HG02623 (cell line): ENCODE measurements around the gene GLDC.
A peak's percentile ranks its signal among the peaks of the same experiment; 100 is the strongest.
"Not testable (repeated sequence)": the region's sequence is repeated elsewhere in the genome, so short reads cannot be mapped to it uniquely, and the experiment has no call there.

Experiments used
- ATAC-seq: cut with Tn5 transposase; IDR thresholded peaks from one replicate; pipeline ENCODE4 v1.9.1; 2021; ENCODE audit warnings: moderate library complexity; ENCODE audit not compliant: unreplicated experiment

Gene GLDC

DNA sequence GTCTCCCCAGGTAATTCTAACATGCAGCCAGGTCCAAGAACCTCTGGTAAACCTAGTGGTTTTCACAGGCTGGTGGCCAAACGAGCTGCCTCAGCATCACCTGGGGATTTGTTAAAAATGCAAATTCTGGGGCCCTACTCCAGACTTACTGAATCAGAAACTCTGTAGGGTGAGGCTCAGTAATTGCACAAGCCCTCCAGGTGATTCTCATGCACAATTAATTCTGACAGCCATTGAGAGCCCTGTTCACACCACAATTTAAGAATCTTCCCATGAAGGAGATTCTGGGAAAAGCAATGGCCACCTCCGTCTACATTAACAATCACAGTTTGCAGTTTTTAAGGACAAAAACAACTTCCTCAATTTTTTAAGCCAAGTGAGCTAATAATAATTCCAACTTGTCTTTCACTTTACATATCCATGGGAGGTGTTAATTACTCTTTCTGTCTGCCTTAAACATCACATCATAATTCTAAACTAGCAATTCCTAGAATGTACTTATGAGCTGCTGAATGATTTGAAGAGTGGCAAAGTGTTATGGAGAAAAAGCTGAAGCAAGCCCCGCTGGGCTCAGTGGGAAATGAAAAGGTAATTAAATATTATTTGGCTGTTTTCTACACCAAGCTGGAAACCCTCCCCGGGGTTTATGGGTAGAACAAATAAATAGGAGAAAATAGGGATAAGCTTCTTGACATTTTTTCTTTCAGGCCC lies 70.0 kb downstream of the GLDC start:
- ATAC-seq: peak; percentile 85

DNA sequence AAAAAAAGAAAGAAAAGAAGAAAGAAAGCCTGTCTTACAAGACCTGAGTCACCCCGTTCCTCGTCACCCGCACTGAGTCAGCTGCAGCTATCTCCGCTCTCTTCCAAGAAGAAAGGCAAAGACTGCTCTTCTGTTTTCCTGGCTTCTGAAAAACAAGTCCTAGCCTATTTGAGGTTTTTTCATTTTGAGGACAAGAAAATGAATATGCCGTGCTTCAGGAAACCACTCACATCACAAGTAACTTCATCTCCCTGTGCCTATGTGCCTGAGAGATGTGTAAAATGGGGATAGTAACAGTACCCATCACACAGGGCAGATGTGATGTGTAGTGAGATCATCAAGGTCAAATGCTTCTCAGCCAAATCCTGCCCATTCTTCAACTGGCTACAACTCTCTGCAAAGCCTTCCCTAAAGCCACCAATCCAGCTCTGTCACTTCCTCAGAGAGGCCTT lies 78.4 kb downstream of the GLDC start:
- ATAC-seq: no peak

DNA sequence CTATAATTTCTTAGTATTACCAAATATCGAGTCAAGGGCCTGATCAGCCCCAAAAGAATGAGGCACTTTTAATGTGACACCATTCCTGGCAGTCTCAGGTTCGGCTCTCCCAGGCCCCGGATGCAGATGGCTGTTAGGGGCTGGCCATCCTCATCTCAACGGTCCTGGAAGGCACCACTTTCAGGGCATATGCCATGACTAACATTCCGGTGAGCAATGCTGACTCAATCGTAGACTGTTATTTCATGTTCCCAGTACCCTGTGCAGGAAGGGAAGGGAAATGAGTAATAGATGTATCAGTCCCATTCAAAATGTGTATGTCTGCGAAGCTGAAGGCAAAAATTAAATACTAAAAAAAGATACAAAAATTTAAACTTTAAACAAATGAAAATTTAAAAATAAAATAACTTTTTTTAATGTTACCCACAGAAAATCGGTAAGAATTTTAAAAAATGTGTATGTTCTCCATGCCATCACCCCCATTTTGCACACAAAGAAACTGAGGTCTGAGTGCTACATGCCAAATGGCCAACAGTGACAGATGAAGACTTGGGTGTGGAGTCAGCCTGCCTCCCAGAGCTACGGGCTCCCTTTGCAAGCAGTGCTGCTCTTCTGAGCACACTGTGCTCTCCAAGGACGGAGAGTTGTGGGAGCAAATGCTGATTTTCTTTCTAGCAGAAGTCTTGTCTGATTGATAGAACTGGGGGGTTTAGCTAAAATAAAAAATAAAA lies 79.0 kb downstream of the GLDC start:
- no peak for ATAC-seq

DNA sequence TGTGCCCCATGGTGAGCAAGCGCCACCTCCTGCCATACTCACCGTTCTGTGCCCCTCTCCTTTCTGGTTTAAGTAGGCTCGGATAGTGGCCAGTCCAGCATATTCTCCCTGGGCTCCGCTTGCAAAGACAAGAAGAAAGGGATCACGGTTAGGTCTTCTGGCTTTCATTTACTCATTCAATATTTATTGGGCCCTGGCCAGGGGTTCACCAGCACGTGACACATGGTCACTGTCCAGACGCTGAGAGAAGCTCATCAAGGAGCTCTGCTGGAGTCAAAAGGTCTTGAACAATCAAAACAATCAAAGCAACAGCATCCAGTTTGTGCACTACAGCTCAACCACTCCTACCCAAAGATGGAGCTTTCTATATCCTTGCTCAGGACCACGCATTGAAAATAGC lies 80.2 kb downstream of the GLDC start:
- ATAC-seq: no peak

DNA sequence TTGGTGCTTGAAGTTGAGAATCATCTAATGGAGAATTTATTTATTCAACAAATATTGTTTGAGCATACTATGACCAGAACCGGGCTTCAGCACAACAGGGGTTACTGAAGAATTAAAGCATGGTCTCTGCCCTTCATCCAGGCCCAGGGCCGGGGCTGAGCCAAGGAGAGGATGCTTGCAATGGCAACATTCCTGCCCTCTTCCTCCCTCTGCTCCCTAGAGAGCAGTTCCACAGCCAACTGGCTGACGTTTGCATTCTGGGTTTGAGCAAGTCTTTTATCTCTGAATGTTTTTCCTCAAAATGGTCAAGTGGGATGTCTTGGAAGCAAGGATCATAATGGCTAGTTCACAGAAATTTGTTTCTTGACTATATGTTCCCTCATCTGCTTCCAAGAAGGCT lies 80.7 kb downstream of the GLDC start:
- ATAC-seq: no peak

- no peak for ATAC-seq
Observed at GRCh38 chr9:6564360-6564759, 81.2 kb downstream of the GLDC start.

DNA sequence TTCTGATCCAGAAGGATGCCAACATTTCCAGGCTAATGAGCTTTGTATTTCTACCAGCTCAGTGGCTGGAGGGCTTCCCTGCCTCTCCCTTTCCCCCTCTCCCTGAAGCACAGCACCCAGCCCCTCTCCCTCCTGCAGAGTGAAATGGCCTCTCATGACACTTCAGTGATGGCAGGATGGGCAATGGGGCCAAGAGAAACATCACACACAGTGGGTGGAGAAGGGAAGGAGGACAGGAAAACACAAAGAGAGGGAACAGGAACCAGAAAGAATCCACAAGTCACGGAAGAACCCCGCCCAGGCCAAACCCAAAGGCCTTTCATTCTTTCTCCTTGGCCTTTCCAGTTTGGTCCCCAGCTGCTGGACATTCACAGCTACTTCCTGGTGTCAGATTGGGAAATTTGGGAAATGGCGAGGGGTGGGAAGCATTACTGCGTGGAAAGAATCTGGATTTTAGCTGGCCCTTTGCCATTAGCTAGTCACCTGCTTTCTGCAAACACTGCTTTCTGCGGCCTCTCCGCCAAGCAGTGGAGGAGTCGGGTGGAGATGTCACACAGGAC lies 82.6 kb downstream of the GLDC start:
- ATAC-seq: no peak

- ATAC-seq: no peak
Observed at GRCh38 chr9:6562201-6562600, 83.3 kb downstream of the GLDC start.

DNA sequence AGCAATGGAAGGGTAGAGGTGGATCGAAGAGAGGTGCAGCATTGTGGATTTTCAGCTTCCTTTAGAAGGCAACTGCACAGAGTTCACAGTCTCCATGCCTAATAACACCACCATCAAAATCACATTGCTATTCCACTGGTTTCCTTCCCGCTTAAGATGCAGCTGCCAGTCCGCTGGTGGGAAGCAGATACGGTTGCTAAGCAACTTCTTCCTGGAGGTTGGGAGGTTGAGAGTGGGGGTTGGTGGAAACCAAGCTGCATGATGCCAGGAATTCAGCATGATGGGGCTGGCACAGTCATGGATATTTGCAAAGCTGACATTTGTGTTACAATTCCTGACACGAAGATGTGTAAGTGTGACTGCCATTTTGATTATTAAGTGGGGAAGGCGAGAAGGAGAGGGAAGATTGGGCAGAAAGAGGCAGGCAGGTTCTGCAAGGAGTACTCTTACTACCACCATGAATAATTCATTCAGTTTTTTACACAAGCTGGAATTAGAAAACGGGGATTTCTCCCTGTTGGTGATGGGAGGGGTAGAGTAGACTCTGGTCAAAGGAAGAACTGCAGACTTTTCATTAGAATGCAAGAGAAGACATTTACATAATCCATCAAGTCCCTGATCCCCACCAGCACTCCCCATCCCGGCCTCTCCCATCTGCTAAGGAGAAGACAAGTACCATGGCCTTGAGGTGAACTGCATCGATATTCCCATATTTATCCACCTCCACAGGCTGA lies 87.5 kb downstream of the GLDC start:
- no peak for ATAC-seq

DNA sequence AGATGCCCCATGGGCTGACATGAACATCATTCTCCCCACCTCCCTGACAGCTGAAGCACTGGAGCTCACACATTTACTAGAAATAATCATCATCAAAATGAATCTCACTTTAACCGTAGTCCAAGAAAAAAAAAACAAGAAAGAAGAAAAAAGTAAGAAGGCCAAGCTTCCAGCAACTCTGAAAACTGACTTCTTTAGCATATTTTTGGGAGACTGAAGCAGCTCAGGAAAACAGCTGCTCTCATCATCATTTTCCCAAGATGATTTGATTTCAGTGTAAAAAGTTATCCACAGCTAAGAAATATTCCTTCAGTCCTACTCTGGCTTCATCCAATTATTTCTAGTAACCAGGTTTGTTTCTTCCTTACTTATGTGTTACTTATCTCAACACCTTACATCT lies 91.7 kb downstream of the GLDC start:
- ATAC-seq: no peak

- no peak for ATAC-seq
Observed at GRCh38 chr9:6552498-6553121, 92.9 kb downstream of the GLDC start.

- no peak for ATAC-seq
Observed at GRCh38 chr9:6552033-6552432, 93.5 kb downstream of the GLDC start.

GRCh38 chr9:6551136-6551535 lies 94.4 kb downstream of the GLDC start:
- ATAC-seq: no peak

DNA sequence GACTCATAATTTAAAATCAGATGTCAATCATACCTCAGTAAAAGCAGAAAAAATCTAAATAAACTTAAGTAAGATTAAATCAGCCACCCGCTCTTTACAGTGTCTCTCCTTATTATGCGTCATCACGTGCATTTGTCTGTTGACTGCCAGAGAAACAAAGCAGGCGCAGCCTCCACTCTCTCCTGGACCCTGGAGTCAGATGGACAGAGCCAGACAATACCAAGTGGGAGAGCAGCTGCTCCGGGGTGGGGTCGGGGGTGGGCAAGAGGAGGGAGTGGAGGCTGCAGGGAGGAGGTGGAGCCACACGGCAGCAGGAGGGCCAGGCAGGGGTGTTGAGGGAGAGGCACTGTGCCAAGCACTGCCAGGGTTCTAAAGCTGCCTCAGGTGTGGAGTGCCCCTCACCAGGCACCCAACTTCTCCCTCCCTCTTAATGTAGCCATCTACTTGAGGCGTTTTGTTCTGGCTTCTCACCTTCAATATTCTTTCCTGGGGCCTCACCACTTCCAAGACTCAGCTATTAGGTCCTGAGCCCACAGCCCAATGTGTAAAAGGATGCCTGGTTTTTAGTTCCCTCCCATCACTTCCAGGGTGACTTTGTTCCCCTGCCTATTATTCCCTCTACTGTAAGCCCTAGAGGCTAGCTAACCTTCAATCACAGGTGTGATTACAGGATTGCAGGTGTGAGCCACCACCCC lies 96.3 kb downstream of the GLDC start:
- ATAC-seq: no peak

- no peak for ATAC-seq
Observed at GRCh38 chr9:6545017-6545691, 100.4 kb downstream of the GLDC start.

DNA sequence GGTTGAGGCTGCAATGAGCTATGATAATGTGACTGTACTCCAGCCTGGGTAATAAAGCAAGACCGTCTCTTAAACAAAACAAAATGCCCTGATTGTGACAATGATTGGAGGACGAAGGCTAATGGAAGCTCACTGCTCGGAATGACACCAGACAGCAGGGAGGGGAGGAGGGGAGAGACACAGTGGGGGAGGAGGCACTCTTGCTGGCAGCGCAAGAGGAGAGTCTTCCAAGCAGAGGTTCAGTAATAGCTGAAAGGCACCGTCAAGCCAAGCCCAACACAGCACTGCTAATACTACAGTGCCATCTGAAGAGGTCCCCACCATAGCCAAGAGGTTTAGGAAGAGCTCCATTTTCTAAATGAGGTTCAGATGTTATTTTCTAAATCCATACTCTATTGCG lies 102.3 kb downstream of the GLDC start:
- no peak for ATAC-seq

DNA sequence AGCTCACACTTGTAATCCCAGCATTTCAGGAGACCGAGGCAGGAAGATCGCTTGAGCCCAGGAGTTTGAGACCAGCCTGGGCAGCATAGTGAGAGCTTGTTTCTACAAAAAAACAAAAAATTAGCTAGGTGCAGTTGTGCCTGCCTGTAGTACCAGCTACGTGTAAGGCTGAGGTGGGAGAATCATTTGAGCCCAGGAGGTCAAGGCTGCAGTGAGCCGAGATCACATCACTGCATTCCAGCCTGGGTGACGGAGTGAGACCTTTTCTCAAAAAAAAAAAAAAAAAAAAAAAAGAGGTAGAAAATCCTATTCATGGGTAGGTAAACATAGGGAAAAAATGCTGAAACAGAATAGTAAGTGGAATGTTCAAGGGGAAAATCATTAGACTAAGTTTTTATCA lies 102.9 kb downstream of the GLDC start:
- not testable (repeated sequence) for ATAC-seq

GRCh38 chr9:6538666-6539071 lies 106.9 kb downstream of the GLDC start:
- no peak for ATAC-seq

DNA sequence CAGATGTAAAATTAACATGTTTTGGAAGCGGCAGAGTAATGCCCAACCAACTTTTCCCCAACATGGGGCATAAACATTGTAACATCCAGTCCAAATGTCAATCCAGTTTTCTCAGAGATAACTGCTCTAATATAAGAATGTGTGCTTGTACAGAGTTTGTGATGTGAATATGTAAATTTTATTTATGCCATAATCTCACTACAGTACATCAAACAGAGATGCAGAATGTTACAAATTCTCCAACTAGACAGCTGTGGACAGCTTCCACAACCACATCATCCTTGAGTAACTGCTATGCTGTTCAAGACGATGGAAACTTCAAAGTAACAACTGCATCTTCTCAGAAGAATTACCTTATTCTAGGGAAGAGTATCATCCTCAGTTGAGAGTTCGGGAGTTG lies 109.9 kb downstream of the GLDC start:
- no peak for ATAC-seq
